ENCODE measurements around the gene SCARB1. TPM values are rescaled to one million over a fixed set of nuclear protein-coding genes. Genes with fewer than 3 reads are reported as not detected.

The SCARB1 gene
- total and polyA plus RNA-seq, 2 of the 13 experiments (the other 11 are each of a cell fraction or from before 2014, with no cell fraction given) = 63.4 to 160 TPM

DNA sequence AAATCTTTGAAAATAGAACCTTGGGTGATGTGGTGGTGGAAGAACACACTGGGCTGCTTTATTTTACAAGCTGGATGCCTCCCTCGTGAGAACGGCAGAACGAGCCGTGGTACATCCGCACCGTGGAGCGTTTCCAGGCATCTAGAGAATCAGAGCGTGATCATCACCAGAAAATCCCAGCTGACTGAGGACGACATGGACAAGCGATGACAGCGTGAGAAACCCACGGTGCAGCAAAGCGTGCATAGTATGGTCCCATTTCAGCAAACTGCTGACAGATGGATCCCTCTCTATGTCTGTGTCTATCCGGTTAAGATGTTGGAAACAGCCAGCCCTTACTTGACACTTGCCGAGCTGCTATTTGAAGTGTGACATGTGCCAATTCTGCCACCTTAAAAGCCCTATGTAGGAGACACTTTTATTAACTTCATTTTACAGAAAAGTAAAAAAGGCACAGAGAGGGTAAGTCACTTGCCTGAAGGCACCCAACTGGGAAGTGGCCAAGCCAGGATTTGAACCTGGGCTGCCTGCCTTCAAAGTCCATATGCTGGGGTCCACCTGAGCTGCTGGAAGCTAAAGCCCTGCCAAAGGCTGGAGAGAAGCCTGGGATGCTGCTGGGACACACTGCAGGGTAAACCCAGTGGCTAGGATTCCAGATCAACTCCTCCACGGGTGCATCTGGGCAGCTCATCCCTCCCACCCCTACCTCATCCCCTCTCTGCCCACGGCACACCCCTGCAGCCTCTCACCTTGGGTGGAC lies 14.9 kb downstream of the SCARB1 start:
- H4K20me1 ChIP-seq (ENCODE audit: insufficient read depth, low read length) = peaks cover 16% of the 10 kb centered on the region
- peaks cover 74% of the 10 kb centered on the region for H3K79me2 ChIP-seq (ENCODE audit: insufficient read depth, low read length)
- 92% methylated on average over 17 of the region's 17 CpGs for WGBS (ENCODE audit: low lambda C conversion rate)
- peaks cover 87% of the 10 kb centered on the region for H3K4me1 ChIP-seq (ENCODE audit: insufficient read depth, low read length)
- no peaks in the 10 kb centered on the region for H3K27me3 ChIP-seq (ENCODE audit: control insufficient read depth in 1 of 2, insufficient read depth in 2 of 2, low read length in 2 of 2)
- POLR2A ChIA-PET = interaction anchor here (0.7 to 1.8 kb wide), 2 partner anchors 16 to 51 kb away, joined by 3 to 4 read pairs; no protein-coding TSS in a partner anchor
- H2AFZ ChIP-seq (ENCODE audit: low read length) = no peak overlapping the region
- 0 out of 2 replicates have a peak, but pooled peaks have one; percentile 22 for TF ChIP-seq RARG (CRISPR knock-in tag; IDR thresholded peaks at IDR 0.05; ENCODE audit: low read depth)
- no peak for TF ChIP-seq HOXA7 (CRISPR knock-in tag; IDR thresholded peaks at IDR 0.05)
- no peak for TF ChIP-seq PHB2 (IDR thresholded peaks at IDR 0.05; ENCODE audit: partially characterized antibody)
- no peak for TF ChIP-seq ZNF558 (CRISPR knock-in tag; IDR thresholded peaks at IDR 0.05; ENCODE audit: borderline replicate concordance)
- TF ChIP-seq, protein P1, sequence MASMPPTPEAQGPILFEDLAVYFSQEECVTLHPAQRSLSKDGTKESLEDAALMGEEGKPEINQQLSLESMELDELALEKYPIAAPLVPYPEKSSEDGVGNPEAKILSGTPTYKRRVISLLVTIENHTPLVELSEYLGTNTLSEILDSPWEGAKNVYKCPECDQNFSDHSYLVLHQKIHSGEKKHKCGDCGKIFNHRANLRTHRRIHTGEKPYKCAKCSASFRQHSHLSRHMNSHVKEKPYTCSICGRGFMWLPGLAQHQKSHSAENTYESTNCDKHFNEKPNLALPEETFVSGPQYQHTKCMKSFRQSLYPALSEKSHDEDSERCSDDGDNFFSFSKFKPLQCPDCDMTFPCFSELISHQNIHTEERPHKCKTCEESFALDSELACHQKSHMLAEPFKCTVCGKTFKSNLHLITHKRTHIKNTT (CRISPR knock-in tag; IDR thresholded peaks at IDR 0.05) = no peak
- no peak for TF ChIP-seq NR3C1 (CRISPR knock-in tag; IDR thresholded peaks at IDR 0.05)
- TF ChIP-seq, protein P2, sequence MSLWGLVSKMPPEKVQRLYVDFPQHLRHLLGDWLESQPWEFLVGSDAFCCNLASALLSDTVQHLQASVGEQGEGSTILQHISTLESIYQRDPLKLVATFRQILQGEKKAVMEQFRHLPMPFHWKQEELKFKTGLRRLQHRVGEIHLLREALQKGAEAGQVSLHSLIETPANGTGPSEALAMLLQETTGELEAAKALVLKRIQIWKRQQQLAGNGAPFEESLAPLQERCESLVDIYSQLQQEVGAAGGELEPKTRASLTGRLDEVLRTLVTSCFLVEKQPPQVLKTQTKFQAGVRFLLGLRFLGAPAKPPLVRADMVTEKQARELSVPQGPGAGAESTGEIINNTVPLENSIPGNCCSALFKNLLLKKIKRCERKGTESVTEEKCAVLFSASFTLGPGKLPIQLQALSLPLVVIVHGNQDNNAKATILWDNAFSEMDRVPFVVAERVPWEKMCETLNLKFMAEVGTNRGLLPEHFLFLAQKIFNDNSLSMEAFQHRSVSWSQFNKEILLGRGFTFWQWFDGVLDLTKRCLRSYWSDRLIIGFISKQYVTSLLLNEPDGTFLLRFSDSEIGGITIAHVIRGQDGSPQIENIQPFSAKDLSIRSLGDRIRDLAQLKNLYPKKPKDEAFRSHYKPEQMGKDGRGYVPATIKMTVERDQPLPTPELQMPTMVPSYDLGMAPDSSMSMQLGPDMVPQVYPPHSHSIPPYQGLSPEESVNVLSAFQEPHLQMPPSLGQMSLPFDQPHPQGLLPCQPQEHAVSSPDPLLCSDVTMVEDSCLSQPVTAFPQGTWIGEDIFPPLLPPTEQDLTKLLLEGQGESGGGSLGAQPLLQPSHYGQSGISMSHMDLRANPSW (CRISPR knock-in tag; IDR thresholded peaks at IDR 0.05; ENCODE audit: borderline replicate concordance) = no peak
- no peak for TF ChIP-seq ZNF772 (CRISPR knock-in tag; IDR thresholded peaks at IDR 0.05)
- TF ChIP-seq ZNF263 (CRISPR knock-in tag; IDR thresholded peaks at IDR 0.05) = no peak
- no peak for TF ChIP-seq U2AF2 (IDR thresholded peaks at IDR 0.05; ENCODE audit: low read depth, low read length)
- TF ChIP-seq ELF3 (CRISPR knock-in tag; IDR thresholded peaks at IDR 0.05) = no peak
- peak; percentile 83 for TF ChIP-seq ZSCAN25 (CRISPR knock-in tag; IDR thresholded peaks at IDR 0.05)
- TF ChIP-seq KDM5B (CRISPR knock-in tag; IDR thresholded peaks at IDR 0.05; ENCODE audit: borderline replicate concordance) = no peak
- TF ChIP-seq NR2F2 (IDR thresholded peaks at IDR 0.05; ENCODE audit: borderline replicate concordance, low read depth) = no peak
- peak; percentile 45 for TF ChIP-seq ZNF768 (CRISPR knock-in tag; IDR thresholded peaks at IDR 0.05)
- TF ChIP-seq, protein P3, sequence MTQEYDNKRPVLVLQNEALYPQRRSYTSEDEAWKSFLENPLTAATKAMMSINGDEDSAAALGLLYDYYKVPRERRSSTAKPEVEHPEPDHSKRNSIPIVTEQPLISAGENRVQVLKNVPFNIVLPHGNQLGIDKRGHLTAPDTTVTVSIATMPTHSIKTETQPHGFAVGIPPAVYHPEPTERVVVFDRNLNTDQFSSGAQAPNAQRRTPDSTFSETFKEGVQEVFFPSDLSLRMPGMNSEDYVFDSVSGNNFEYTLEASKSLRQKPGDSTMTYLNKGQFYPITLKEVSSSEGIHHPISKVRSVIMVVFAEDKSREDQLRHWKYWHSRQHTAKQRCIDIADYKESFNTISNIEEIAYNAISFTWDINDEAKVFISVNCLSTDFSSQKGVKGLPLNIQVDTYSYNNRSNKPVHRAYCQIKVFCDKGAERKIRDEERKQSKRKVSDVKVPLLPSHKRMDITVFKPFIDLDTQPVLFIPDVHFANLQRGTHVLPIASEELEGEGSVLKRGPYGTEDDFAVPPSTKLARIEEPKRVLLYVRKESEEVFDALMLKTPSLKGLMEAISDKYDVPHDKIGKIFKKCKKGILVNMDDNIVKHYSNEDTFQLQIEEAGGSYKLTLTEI (CRISPR knock-in tag; conservative IDR thresholded peaks at IDR 0.05) = no peak
- no peak for TF ChIP-seq TMF1 (CRISPR knock-in tag; IDR thresholded peaks at IDR 0.05; ENCODE audit: low read depth)
- TF ChIP-seq MXI1 (IDR thresholded peaks at IDR 0.05; ENCODE audit: borderline replicate concordance, low read depth, low read length) = no peak
- CTCF ChIA-PET (ENCODE audit: low intra/inter-chr PET ratio, low total read pairs) = no interaction called here
- no peak overlapping the region for H3K9ac ChIP-seq (ENCODE audit: insufficient read depth, low read depth, low read length)
- H3K36me3 ChIP-seq (replicated peaks in 1 of 2; ENCODE audit: control insufficient read depth in 1 of 2, insufficient read depth in 2 of 2, low read length in 2 of 2) = peaks cover 2 to 36% of the 10 kb centered on the region in 2 experiments; a peak in 3 of 5 replicates
- FAIRE-seq (no peak), DNase-seq (ENCODE audit: low spot score) (no peak), ATAC-seq (no peak)
- H3K9me3 ChIP-seq (ENCODE audit: low read length) = no peaks in the 10 kb centered on the region
- intact Hi-C loops (cut with micrococcal nuclease; ENCODE audit: unreplicated experiment) = no loop called here
- in situ Hi-C loops (cut with HindIII; ENCODE audit: extremely low pct_ligation_motif_present, low pct_unique_long_range_greater_than_20kb) = no loop called here
- no peak overlapping the region for H3K4me2 ChIP-seq (ENCODE audit: low read depth, low read length)
- TSS peak; percentile 34 for BruUV-seq (replicated peaks)
- no peak overlapping the region for H3K4me3 ChIP-seq (replicated peaks in 1 of 3; ENCODE audit: insufficient read depth in 1 of 3, low read depth in 2 of 3, low read length in 3 of 3)
- peak overlapping the region; percentile 22 for H3K27ac ChIP-seq (ENCODE audit: extremely low read length, insufficient read depth, low read length)
